ENCODE data around the gene CD93.

CD93 gene

GRCh38 chr20:23032056-23032749 is 53.9 kb downstream of the CD93 start:
- DNase-seq, result no peak

- DNase-seq, result no peak
Observed at GRCh38 chr20:23031346-23031745, 54.8 kb downstream of the CD93 start.
